H1 (cell line): ENCODE measurements around the gene PCGF6. TPM values are rescaled to one million over a fixed set of nuclear protein-coding genes. Genes with fewer than 3 reads are reported as not detected.

Source experiments
- CTCF ChIA-PET: fragments of 300-600 bp; sonication (Branson Sonifier 250); formaldehyde crosslinking; loops from one replicate; lab custom pipeline; 2021; ENCODE audit not compliant: partially characterized antibody; lab: Charles Lee
- POLR2A ChIA-PET: fragments of 300-600 bp; sonication (Branson Sonifier 250); formaldehyde crosslinking; loops from one replicate; lab custom pipeline; 2021; ENCODE audit warnings: inconsistent platforms; ENCODE audit not compliant: partially characterized antibody; lab: Charles Lee
- DNase-seq, 2 experiments: peaks; one replicate each; pipeline versions ENCODE4 v3.0.0 to v3.0.0-alpha.2; 2010 to 2022; ENCODE audit warnings: low spot score in 2 of 2, low read depth in 1 of 2, mixed read lengths in 1 of 2
- FAIRE-seq: peaks from 2 replicates; lab custom pipeline; 2011; peaks lifted over from hg19 to GRCh38; lab: Jason Lieb, UNC
- H2AFZ ChIP-seq: 2 replicates; pipeline ENCODE4 v1.8.1; 2012; ENCODE audit warnings: low read length, inconsistent platforms
- H2AK5ac ChIP-seq: 2 replicates; pipeline ENCODE4 v1.6.1; 2013; ENCODE audit warnings: low read depth, low read length
- H2BK120ac ChIP-seq: replicated peaks from 2 replicates; pipeline ENCODE3; 2013; ENCODE audit warnings: low read depth, low read length, inconsistent platforms
- H2BK12ac ChIP-seq: 2 replicates; pipeline ENCODE4 v1.6.1; 2013; ENCODE audit warnings: low read depth, low read length
- H2BK15ac ChIP-seq: 2 replicates; pipeline ENCODE4 v1.6.1; 2013; ENCODE audit warnings: low read length
- H2BK20ac ChIP-seq: 2 replicates; pipeline ENCODE4 v1.6.1; 2013; ENCODE audit warnings: low read length
- H2BK5ac ChIP-seq: 2 replicates; pipeline ENCODE4 v1.6.1; 2013; ENCODE audit warnings: low read depth, low read length
- H3K14ac ChIP-seq: 2 replicates; pipeline ENCODE4 v1.6.1; 2013; ENCODE audit warnings: inconsistent platforms; ENCODE audit not compliant: insufficient read length
- H3K18ac ChIP-seq: 2 replicates; pipeline ENCODE4 v1.6.1; 2013; ENCODE audit warnings: low read length; ENCODE audit errors: extremely low read depth
- H3K23ac ChIP-seq: 2 replicates; pipeline ENCODE4 v1.6.1; 2013; ENCODE audit warnings: inconsistent platforms; ENCODE audit not compliant: insufficient read length
- H3K23me2 ChIP-seq: 2 replicates; pipeline ENCODE4 v1.6.1; 2013; ENCODE audit warnings: low read depth, low read length
- H3K27ac ChIP-seq: 2 replicates; pipeline ENCODE4 v1.6.1; 2011; ENCODE audit warnings: low read depth, low read length, inconsistent platforms
- H3K27me3 ChIP-seq, 4 experiments: replicated peaks in 1 of 4; 1 replicate in 1 of 4; 2 replicates in 3 of 4; pipeline versions ENCODE4 v1.6.1 to v1.8.1; 2011 to 2013; ENCODE audit warnings: low read length in 3 of 4, mild to moderate bottlenecking in 3 of 4, inconsistent platforms in 2 of 4, mixed read lengths in 2 of 4, moderate library complexity in 1 of 4; ENCODE audit not compliant: control insufficient read depth in 3 of 4, insufficient read depth in 3 of 4; ENCODE audit errors: extremely low read depth in 1 of 4
- H3K36me3 ChIP-seq, 4 experiments: 2 replicates each; pipeline versions ENCODE4 v1.6.1 to v1.8.1; 2011 to 2013; ENCODE audit warnings: mild to moderate bottlenecking in 4 of 4, low read length in 3 of 4, moderate library complexity in 2 of 4, control low read depth in 1 of 4, inconsistent platforms in 1 of 4; ENCODE audit not compliant: insufficient read depth in 4 of 4, control insufficient read depth in 2 of 4
- H3K4ac ChIP-seq: replicated peaks from 2 replicates; pipeline ENCODE3; 2013; ENCODE audit warnings: low read length, low read depth, mixed read lengths, inconsistent platforms; ENCODE audit not compliant: insufficient read length
- H3K4me1 ChIP-seq, 4 experiments: replicated peaks in 1 of 4; 1 replicate in 1 of 4; 2 replicates in 3 of 4; pipeline versions ENCODE4 v1.6.1 to v1.8.1; 2011 to 2013; ENCODE audit warnings: low read length in 3 of 4, inconsistent platforms in 2 of 4, mixed read lengths in 1 of 4; ENCODE audit not compliant: insufficient read depth in 4 of 4, control insufficient read depth in 3 of 4
- H3K4me2 ChIP-seq, 2 experiments: 2 replicates each; pipeline versions ENCODE4 v1.6.1 to v1.8.1; 2011 to 2013; ENCODE audit warnings: low read depth in 2 of 2, low read length in 2 of 2, control low read depth in 1 of 2, inconsistent platforms in 1 of 2, mild to moderate bottlenecking in 1 of 2; ENCODE audit not compliant: insufficient read depth in 1 of 2
- H3K4me3 ChIP-seq, 4 experiments: fragments of 200-600, 300-600 bp in 1 of 4; sonication (generic), shearing (Covaris generic), sonication (Bioruptor Twin) in 1 of 4; 2 replicates each; pipeline versions ENCODE4 v1.5.1 to v1.8.1; 2011 to 2016; ENCODE audit warnings: low read length in 4 of 4, low read depth in 3 of 4, control low read depth in 2 of 4, inconsistent platforms in 2 of 4, mild to moderate bottlenecking in 2 of 4, mixed read lengths in 1 of 4, moderate library complexity in 1 of 4; ENCODE audit not compliant: insufficient read depth in 2 of 4; ENCODE audit errors: extremely low read depth in 1 of 4
- H3K56ac ChIP-seq: replicated peaks from 2 replicates; pipeline ENCODE3; 2013; ENCODE audit warnings: low read depth, mild to moderate bottlenecking, mixed read lengths, low read length, inconsistent platforms; ENCODE audit not compliant: insufficient read length
- H3K79me1 ChIP-seq: 2 replicates; pipeline ENCODE4 v1.6.1; 2013; ENCODE audit warnings: low read depth, low read length, control low read depth
- H3K79me2 ChIP-seq, 2 experiments: 2 replicates each; pipeline versions ENCODE4 v1.6.1 to v1.8.1; 2012 to 2013; ENCODE audit warnings: low read length in 2 of 2, mild to moderate bottlenecking in 2 of 2, inconsistent platforms in 1 of 2; ENCODE audit not compliant: insufficient read depth in 2 of 2, control insufficient read depth in 1 of 2
- H3K9ac ChIP-seq, 4 experiments: replicated peaks in 1 of 4; 1 replicate in 1 of 4; 2 replicates in 3 of 4; pipeline versions ENCODE4 v1.6.1 to v1.8.1; 2011 to 2013; ENCODE audit warnings: low read depth in 3 of 4, low read length in 3 of 4, control low read depth in 2 of 4, mild to moderate bottlenecking in 2 of 4, moderate library complexity in 2 of 4, inconsistent platforms in 1 of 4; ENCODE audit errors: extremely low read depth in 1 of 4
- H3K9me3 ChIP-seq, 2 experiments: 2 replicates each; pipeline versions ENCODE4 v1.6.1 to v1.8.1; 2012 to 2013; ENCODE audit warnings: mild to moderate bottlenecking in 2 of 2, moderate library complexity in 2 of 2, control low read depth in 1 of 2, inconsistent platforms in 1 of 2, low read depth in 1 of 2, low read length in 1 of 2, mixed read lengths in 1 of 2; ENCODE audit not compliant: insufficient read depth in 2 of 2
- H4K20me1 ChIP-seq, 2 experiments: replicated peaks in 1 of 2; 2 replicates each; pipeline versions ENCODE3 to v1.8.1; 2011 to 2013; ENCODE audit warnings: inconsistent platforms in 2 of 2, low read length in 2 of 2, mild to moderate bottlenecking in 1 of 2; ENCODE audit not compliant: insufficient read depth in 2 of 2, control insufficient read depth in 1 of 2
- H4K5ac ChIP-seq: 2 replicates; pipeline ENCODE4 v1.6.1; 2013; ENCODE audit warnings: low read length, low read depth, mixed read lengths, inconsistent platforms; ENCODE audit not compliant: insufficient read length
- H4K8ac ChIP-seq: 2 replicates; pipeline ENCODE4 v1.8.0; 2013; ENCODE audit warnings: mild to moderate bottlenecking, moderate library complexity, low read length, inconsistent platforms; ENCODE audit not compliant: insufficient read depth; ENCODE audit errors: extremely low read depth
- H4K91ac ChIP-seq: replicated peaks from 2 replicates; pipeline ENCODE3; 2013; ENCODE audit warnings: low read length, mixed read lengths, inconsistent platforms; ENCODE audit not compliant: insufficient read length
- ATF2 ChIP-seq: IDR thresholded peaks from 2 replicates; pipeline ENCODE4 v1.6.1; 2012; ENCODE audit warnings: low read length, inconsistent platforms
- NRF1 ChIP-seq: IDR thresholded peaks from 2 replicates; pipeline ENCODE4 v1.6.1; 2011; ENCODE audit warnings: mild to moderate bottlenecking, low read depth, low read length, improper control_type of control experiment
- POLR2AphosphoS5 ChIP-seq: IDR thresholded peaks from 2 replicates; pipeline ENCODE4 v1.6.1; 2011; ENCODE audit warnings: low read depth, low read length
- POU5F1 ChIP-seq: IDR thresholded peaks from 2 replicates; pipeline ENCODE4 v1.6.1; 2011; ENCODE audit warnings: low read depth, mild to moderate bottlenecking, low read length, moderate library complexity
- RXRA ChIP-seq: IDR thresholded peaks from 2 replicates; pipeline ENCODE4 v1.6.1; 2011; ENCODE audit warnings: low read depth, mild to moderate bottlenecking, low read length, moderate library complexity; ENCODE audit not compliant: insufficient read depth
- SIN3A ChIP-seq, 2 experiments: IDR thresholded peaks in 1 of 2; conservative IDR thresholded peaks in 1 of 2; 2 replicates each; pipeline ENCODE4 v1.6.1; 2011 to 2012; ENCODE audit warnings: low read length in 2 of 2, improper control_type of control experiment in 1 of 2, low read depth in 1 of 2, mild to moderate bottlenecking in 1 of 2
- SP1 ChIP-seq: IDR thresholded peaks from 2 replicates; pipeline ENCODE4 v1.6.1; 2011; ENCODE audit warnings: low read depth, low read length
- SP2 ChIP-seq: IDR thresholded peaks from 2 replicates; pipeline ENCODE4 v1.6.1; 2012; ENCODE audit warnings: mild to moderate bottlenecking, low read length, inconsistent platforms
- SP4 ChIP-seq: IDR thresholded peaks from 2 replicates; pipeline ENCODE4 v1.6.1; 2012; ENCODE audit warnings: low read length, inconsistent platforms
- TCF12 ChIP-seq: IDR thresholded peaks from 2 replicates; pipeline ENCODE4 v1.6.1; 2011; ENCODE audit warnings: low read depth, mild to moderate bottlenecking, low read length
- USF2 ChIP-seq: IDR thresholded peaks from 2 replicates; pipeline ENCODE4 v1.6.1; 2011; ENCODE audit warnings: low read length, improper control_type of control experiment
- YY1 ChIP-seq: IDR thresholded peaks from 2 replicates; pipeline ENCODE4 v1.6.1; 2011; ENCODE audit warnings: low read depth, mild to moderate bottlenecking, low read length
- WGBS, 2 experiments: shearing (Covaris generic) in 1 of 2; methylation state at CpG; one replicate each; pipeline versions ENCODE4 v1.1.6 to v1.1.7; 2013 to 2015; ENCODE audit warnings: low lambda C conversion rate in 2 of 2, mixed read lengths in 2 of 2, inconsistent platforms in 1 of 2, low coverage in 1 of 2, missing lambda C conversion rate in 1 of 2; ENCODE audit not compliant: insufficient replicate concordance in 2 of 2, insufficient coverage in 1 of 2, insufficient read length in 1 of 2; ENCODE audit errors: extremely low coverage in 1 of 2, missing lambda C conversion rate in 1 of 2; 5-methylcytosine and 5-hydroxymethylcytosine counted together
- polyA plus RNA-seq, 7 experiments: library from polyadenylated mRNA; depleted of rRNA in 3 of 7; stranded (reverse) in 5 of 7; unstranded in 2 of 7; fragments of >200 nt in 5 of 7; fragments of 200-250 nt in 2 of 7; gene quantifications; 1 replicate in 5 of 7; 2 replicates in 1 of 7; 4 replicates in 1 of 7; pipeline versions ENCODE4 v1.2.1 to v1.2.3, GENCODE V29; 2011 to 2013; ENCODE audit warnings: missing spikeins in 2 of 7, mixed read lengths in 2 of 7
- total RNA-seq: library from RNA; stranded (reverse); fragmentation: NEBNext Ultra II Directional; extraction: Animal tissue kit (Norgen Biotek cat#: 25700); gene quantifications from 2 replicates; pipeline ENCODE4 v1.2.1, GENCODE V29; 2021

PCGF6 gene
- total and polyA plus RNA-seq, 2 of the 8 experiments (the other 6 are each of a cell fraction or from before 2014, with no cell fraction given) = 6.9 to 18.6 TPM

GRCh38 chr10:103284170-103284569 lies 66.8 kb downstream of the PCGF6 start:
- FAIRE-seq = no peak
- Histone ChIP-seq H2BK12ac (no peak overlapping the region), H2BK20ac (no peak overlapping the region), H3K4ac (no peak overlapping the region), H4K5ac (no peak overlapping the region), H3K27ac (no peak overlapping the region), H3K79me2 (no peaks in the 10 kb centered on the region), H3K4me3 (no peak overlapping the region), H2AK5ac (no peak overlapping the region), H3K23me2 (no peaks in the 10 kb centered on the region), H3K27me3 (peaks cover 0 to 2% (median 0%) of the 10 kb centered on the region in 4 experiments; a peak in 2 of 7 replicates), H3K4me2 (no peak overlapping the region), H3K9me3 (no peaks in the 10 kb centered on the region), H3K36me3 (peaks cover 0 to 2% (median 0%) of the 10 kb centered on the region in 4 experiments; a peak in 1 of 8 replicates), H4K8ac (no peak overlapping the region), H3K56ac (no peak overlapping the region), H4K20me1 (peaks cover 0 to 3% of the 10 kb centered on the region in 2 experiments), H2BK15ac (no peak overlapping the region), H2BK120ac (no peak overlapping the region), H3K9ac (no peak overlapping the region), H3K14ac (no peak overlapping the region), H2BK5ac (no peak overlapping the region), H3K18ac (no peak overlapping the region), H3K79me1 (no peaks in the 10 kb centered on the region), H4K91ac (no peak overlapping the region), H3K4me1 (peaks cover 3 to 10% (median 6%) of the 10 kb centered on the region in 4 experiments; a peak in 6 of 7 replicates), H3K23ac (no peak overlapping the region), H2AFZ (no peak overlapping the region)
- WGBS, 2 experiments = 86% methylated on average over 11 of the region's 11 CpGs; no CpG with 5 or more reads in 1 of the 2 experiments
- ChIA-PET POLR2A (no interaction called here), CTCF (interaction anchor here (1.3 kb wide), 1 partner anchor 49 kb away, joined by 3 read pairs; no protein-coding TSS in a partner anchor)
- no peak for DNase-seq
- no peak for TF ChIP-seq TCF12
- no peak for TF ChIP-seq NRF1
- no peak for TF ChIP-seq ATF2
- no peak for TF ChIP-seq SP1
- no peak for TF ChIP-seq SIN3A (conservative IDR thresholded peaks at IDR 0.05 in 1 of 2, IDR thresholded peaks at IDR 0.05 in 1 of 2; ENCODE audit: low read depth in 1 of 2, low read length in 2 of 2)
- no peak for TF ChIP-seq RXRA
- no peak for TF ChIP-seq POLR2AphosphoS5
- TF ChIP-seq USF2 = no peak
- no peak for TF ChIP-seq SP4
- TF ChIP-seq POU5F1 = no peak
- no peak for TF ChIP-seq YY1
- TF ChIP-seq SP2 = no peak
